Activated T-cell treated with anti-CD3 and anti-CD28 coated beads, Interleukin-2, amount 50 U/mL, for 4 hours (primary cell): ENCODE results near the gene CSE1L. TPM values are rescaled to one million over a fixed set of nuclear protein-coding genes. Genes with fewer than 3 reads are reported as not detected.
"Not testable (repeated sequence)": the region's sequence is repeated elsewhere in the genome, so short reads cannot be mapped to it uniquely, and the experiment has no call there.

Source experiments
- ATAC-seq, 2 donors: fragments of 200-7000 bp; cut with Tn5 transposase; one replicate each; pipeline ENCODE4 v1.10.0; 2021
- DNase-seq: peaks from one replicate; pipeline ENCODE4 v3.0.0-alpha.2; 2020
- H3K27me3 Mint-ChIP-seq: one replicate; pipeline ENCODE4 v1.8.0; 2021; ENCODE audit warnings: low read depth, mixed read lengths
- H3K36me3 Mint-ChIP-seq: one replicate; pipeline ENCODE4 v1.8.0; 2022; ENCODE audit warnings: mixed read lengths; ENCODE audit not compliant: insufficient read depth
- H3K4me1 Mint-ChIP-seq: one replicate; pipeline ENCODE4 v1.8.0; 2021; ENCODE audit warnings: low read depth, mixed read lengths
- H3K4me3 Mint-ChIP-seq: one replicate; pipeline ENCODE4 v1.8.0; 2021; ENCODE audit warnings: mild to moderate bottlenecking, moderate library complexity, mixed read lengths
- H3K9me3 Mint-ChIP-seq: one replicate; pipeline ENCODE4 v1.8.0; 2021; ENCODE audit warnings: mixed read lengths
- total RNA-seq, 3 donors: library from RNA; stranded (reverse); gene quantifications; one replicate each; pipeline ENCODE4 v1.2.1, GENCODE V29; 2021

The CSE1L gene
- total RNA-seq, 3 donors from 2014 or later, result 135 to 151 (median 141) TPM

- Mint-ChIP-seq H3K4me1 (peaks cover 2% of the 10 kb centered on the region), H3K36me3 (peaks cover 46% of the 10 kb centered on the region), H3K27me3 (no peaks in the 10 kb centered on the region), H3K9me3 (no peaks in the 10 kb centered on the region), H3K4me3 (no peak overlapping the region)
- ATAC-seq, result no peak
- no peak for DNase-seq
Observed at GRCh38 chr20:49123982-49124381, 77.9 kb downstream of the CSE1L start.

GRCh38 chr20:49132995-49133478, 86.9 kb downstream of the CSE1L start:
- DNase-seq, result no peak
- H3K27me3 Mint-ChIP-seq, result no peaks in the 10 kb centered on the region
- ATAC-seq, result peak in 1 of 2 donors; percentile 50
- peaks cover 4% of the 10 kb centered on the region for H3K4me1 Mint-ChIP-seq
- H3K36me3 Mint-ChIP-seq, result peaks cover 26% of the 10 kb centered on the region
- H3K9me3 Mint-ChIP-seq, result no peaks in the 10 kb centered on the region
- H3K4me3 Mint-ChIP-seq, result no peak overlapping the region

GRCh38 chr20:49133571-49133970, 87.5 kb downstream of the CSE1L start:
- Mint-ChIP-seq H3K36me3 (peaks cover 26% of the 10 kb centered on the region), H3K4me1 (peaks cover 4% of the 10 kb centered on the region), H3K27me3 (no peaks in the 10 kb centered on the region), H3K4me3 (no peak overlapping the region), H3K9me3 (no peaks in the 10 kb centered on the region)
- no peak for DNase-seq
- ATAC-seq, result no peak

GRCh38 chr20:49134797-49135196, 88.7 kb downstream of the CSE1L start:
- ATAC-seq, H3K4me1 Mint-ChIP-seq, H3K9me3 Mint-ChIP-seq, H3K4me3 Mint-ChIP-seq, H3K27me3 Mint-ChIP-seq, DNase-seq: not testable (repeated sequence)
- peaks cover 26% of the 10 kb centered on the region for H3K36me3 Mint-ChIP-seq

GRCh38 chr20:49136817-49137571, 90.9 kb downstream of the CSE1L start:
- Mint-ChIP-seq H3K4me3 (no peak overlapping the region), H3K4me1 (peaks cover 7% of the 10 kb centered on the region), H3K9me3 (no peaks in the 10 kb centered on the region), H3K36me3 (peaks cover 23% of the 10 kb centered on the region), H3K27me3 (no peaks in the 10 kb centered on the region)
- no peak for ATAC-seq
- no peak for DNase-seq

- Mint-ChIP-seq H3K27me3 (no peaks in the 10 kb centered on the region), H3K36me3 (peaks cover 23% of the 10 kb centered on the region), H3K4me1 (peaks cover 7% of the 10 kb centered on the region), H3K9me3 (no peaks in the 10 kb centered on the region), H3K4me3 (no peak overlapping the region)
- no peak for ATAC-seq
- DNase-seq, result no peak
Observed at GRCh38 chr20:49138431-49138830, 92.3 kb downstream of the CSE1L start.

- Mint-ChIP-seq H3K27me3 (no peaks in the 10 kb centered on the region), H3K36me3 (peaks cover 21% of the 10 kb centered on the region), H3K4me3 (no peak overlapping the region), H3K4me1 (peaks cover 16% of the 10 kb centered on the region), H3K9me3 (no peaks in the 10 kb centered on the region)
- ATAC-seq (no peak), DNase-seq (no peak)
Observed at GRCh38 chr20:49140411-49140810, 94.3 kb downstream of the CSE1L start.

GRCh38 chr20:49140834-49141233, 94.7 kb downstream of the CSE1L start:
- DNase-seq, result no peak
- no peak overlapping the region for H3K4me3 Mint-ChIP-seq
- H3K27me3 Mint-ChIP-seq, result no peaks in the 10 kb centered on the region
- H3K36me3 Mint-ChIP-seq, result peaks cover 21% of the 10 kb centered on the region
- ATAC-seq, result no peak
- no peaks in the 10 kb centered on the region for H3K9me3 Mint-ChIP-seq
- peaks cover 16% of the 10 kb centered on the region for H3K4me1 Mint-ChIP-seq

Other genes with a start within 250 kb of the CSE1L start
- gene PREX1, start 218.3 kb upstream of the CSE1L start, total RNA-seq, result 10 to 100 TPM; 28.8 to 31.4 (median 29.5) TPM
- 10 to 100 TPM; 27.8 to 31.6 (median 28.3) TPM for gene ARFGEF2, start 124.6 kb upstream of the CSE1L start, total RNA-seq
- gene STAU1, start 142.0 kb downstream of the CSE1L start, total RNA-seq, result 10 to 100 TPM; 66.4 to 79.0 (median 74.2) TPM
- gene DDX27, start 173.1 kb downstream of the CSE1L start, total RNA-seq, result 10 to 100 TPM; 89.6 to 94.8 (median 93.1) TPM
- gene ZNFX1, start 231.7 kb downstream of the CSE1L start, total RNA-seq, result 10 to 100 TPM; 52.5 to 69.2 (median 56.4) TPM